ENCODE data around the gene KPNA2.
A peak's percentile ranks its signal among the peaks of the same experiment; 100 is the strongest.

GRCh38 chr17:67993153-67993997 lies 42.2 kb upstream of the KPNA2 start:
- TF ChIP-seq POLR2A (IDR thresholded peaks at IDR 0.05) = peak; percentile 19 to 74
- TF ChIP-seq, protein P1, sequence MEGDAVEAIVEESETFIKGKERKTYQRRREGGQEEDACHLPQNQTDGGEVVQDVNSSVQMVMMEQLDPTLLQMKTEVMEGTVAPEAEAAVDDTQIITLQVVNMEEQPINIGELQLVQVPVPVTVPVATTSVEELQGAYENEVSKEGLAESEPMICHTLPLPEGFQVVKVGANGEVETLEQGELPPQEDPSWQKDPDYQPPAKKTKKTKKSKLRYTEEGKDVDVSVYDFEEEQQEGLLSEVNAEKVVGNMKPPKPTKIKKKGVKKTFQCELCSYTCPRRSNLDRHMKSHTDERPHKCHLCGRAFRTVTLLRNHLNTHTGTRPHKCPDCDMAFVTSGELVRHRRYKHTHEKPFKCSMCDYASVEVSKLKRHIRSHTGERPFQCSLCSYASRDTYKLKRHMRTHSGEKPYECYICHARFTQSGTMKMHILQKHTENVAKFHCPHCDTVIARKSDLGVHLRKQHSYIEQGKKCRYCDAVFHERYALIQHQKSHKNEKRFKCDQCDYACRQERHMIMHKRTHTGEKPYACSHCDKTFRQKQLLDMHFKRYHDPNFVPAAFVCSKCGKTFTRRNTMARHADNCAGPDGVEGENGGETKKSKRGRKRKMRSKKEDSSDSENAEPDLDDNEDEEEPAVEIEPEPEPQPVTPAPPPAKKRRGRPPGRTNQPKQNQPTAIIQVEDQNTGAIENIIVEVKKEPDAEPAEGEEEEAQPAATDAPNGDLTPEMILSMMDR (IDR thresholded peaks at IDR 0.05) = peak in 3 of 4 experiments; percentile 10 to 28 (median 13)

Measured in uterus (tissue), 2 donors.